SW480 (cell line): Measurements from ENCODE around the gene MAN2B1.
A peak's percentile ranks its signal among the peaks of the same experiment; 100 is the strongest.
"Not testable (repeated sequence)": the region's sequence is repeated elsewhere in the genome, so short reads cannot be mapped to it uniquely, and the experiment has no call there.

Experiments used
- DNase-seq: peaks from one replicate; pipeline ENCODE4 v3.0.0-alpha.2; 2016; ENCODE audit warnings: low spot score

The MAN2B1 gene

DNA sequence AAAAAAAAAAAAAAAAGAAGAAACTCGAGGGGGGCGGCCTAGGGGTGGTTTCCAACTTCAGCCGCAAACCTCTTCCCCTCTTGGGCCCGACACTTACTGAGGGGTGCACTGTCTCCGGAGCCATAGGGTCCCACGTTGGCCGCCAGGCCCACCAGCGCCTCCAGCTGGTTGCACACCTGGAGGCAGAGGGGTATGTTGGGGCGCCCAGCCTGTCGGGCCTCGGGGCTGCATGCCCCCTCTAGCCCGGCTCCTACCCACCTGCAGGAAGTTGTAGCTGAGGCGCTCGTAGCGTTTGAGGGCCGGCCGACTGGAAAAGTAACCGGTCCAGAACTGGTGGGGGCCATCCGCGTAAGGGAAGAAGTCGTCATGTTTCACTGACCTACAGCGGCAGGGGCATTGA is 8.6 kb downstream of the MAN2B1 start:
- no peak for DNase-seq

DNA sequence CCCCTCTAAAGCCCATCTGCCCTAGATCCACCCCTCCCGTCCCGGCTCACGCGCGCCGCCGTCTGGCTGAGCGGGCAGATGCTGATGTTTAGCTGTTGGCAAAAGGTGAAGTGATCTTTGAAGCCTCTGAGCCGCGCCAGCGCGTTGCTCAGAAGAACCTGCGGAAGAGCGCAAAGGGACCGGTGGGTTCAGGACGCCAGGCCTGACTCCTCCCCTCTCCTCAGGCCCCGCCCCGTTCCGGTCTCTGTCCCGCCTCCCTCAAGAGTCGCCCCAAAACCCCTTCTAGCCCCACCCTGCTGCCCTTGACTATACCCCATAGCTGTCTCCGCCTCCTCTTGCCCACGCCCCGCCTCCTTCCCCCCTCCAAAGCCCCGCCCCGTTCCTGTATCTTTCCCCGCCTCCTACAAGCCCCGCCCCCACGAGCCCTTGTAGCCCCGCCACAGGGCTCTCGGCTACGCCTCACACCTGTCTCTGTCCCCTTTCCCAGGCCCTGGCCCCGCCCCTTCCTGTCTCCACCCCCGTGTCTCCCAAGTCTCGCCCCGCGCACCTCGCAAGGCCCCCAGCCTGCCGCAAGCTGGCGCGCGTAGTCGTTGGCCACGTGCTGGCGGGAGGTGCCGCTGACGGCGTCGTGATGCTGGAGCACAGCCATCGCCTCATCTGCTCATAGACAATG is 9.5 kb downstream of the MAN2B1 start:
- no peak for DNase-seq

DNA sequence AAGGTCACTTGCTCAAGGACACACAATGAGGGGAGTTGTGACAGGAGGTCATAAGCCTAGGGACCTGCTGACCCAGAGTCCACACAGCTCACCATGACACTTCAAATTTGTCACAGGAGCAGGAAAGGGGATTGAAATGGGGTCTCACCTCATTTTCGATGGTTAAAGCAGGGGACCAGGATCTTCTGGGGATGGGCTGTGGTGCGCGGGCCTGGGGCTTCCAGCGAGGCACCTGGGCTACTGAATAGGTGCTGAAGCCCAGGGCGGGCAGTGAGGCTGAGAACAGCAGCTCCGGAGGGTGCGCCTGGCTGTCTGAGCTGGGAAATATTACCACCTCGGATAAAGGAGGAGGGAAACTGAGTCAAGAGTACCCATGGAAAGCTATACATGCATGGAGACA is 11.0 kb downstream of the MAN2B1 start:
- no peak for DNase-seq

DNA sequence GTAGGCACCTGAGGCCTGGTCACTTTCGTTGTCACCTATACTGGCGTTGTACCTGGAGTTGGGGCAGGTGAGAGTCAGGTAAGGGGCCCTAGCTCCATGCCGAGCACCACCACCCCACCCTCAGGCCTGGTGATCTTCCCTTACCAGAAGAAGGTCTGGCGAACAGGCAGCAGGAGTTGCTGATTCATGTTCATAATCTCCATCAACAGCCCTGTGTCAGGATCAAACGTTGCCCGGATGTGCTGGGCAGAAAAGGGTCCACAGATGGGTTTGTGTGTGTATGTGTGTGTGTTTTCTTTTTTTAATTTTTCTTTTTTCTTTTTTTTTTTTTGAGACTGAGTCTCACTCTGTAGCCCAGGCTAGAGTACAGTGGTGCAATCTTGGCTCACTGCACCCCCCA is 14.3 kb downstream of the MAN2B1 start:
- no peak for DNase-seq

DNA sequence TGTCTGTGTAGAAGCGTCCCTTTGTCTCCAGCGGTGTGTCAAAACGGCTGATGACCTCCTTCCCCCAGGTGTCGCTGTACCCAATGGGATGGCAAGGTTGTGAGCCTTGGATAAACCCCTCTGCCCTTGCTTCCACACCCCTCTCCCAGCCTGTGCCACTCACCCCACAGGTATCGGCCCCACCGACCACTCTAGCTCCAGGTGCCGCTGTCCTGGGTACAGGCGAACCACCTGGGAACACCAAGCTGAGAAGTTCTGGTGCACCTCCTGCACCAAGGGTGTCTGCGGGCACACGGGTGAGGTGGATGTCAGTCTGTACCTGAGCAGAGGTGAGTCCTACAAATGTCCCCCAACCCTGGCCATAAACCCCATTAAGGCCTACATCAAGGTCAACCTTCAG is 16.6 kb downstream of the MAN2B1 start:
- no peak for DNase-seq

DNA sequence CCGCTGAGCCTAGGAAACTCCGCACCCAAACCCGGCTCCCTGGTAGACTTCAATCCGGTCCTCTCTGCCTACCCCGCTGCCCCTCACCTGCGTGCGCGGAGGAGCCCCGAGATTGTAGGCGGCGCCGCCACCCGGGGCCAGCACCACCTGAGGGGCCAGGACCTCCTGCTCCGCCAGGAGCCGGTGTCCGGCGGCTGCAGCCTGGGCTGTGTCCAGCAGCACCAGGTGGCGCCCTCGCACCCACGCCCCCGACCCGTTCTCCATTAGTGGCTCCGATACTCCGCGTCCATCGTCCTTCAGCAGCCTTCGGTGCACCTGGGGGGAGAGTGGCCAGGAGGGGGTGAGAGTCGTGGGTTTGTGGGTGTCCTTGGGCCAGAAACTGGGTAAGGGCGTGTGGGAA is 18.5 kb downstream of the MAN2B1 start:
- DNase-seq = no peak

DNA sequence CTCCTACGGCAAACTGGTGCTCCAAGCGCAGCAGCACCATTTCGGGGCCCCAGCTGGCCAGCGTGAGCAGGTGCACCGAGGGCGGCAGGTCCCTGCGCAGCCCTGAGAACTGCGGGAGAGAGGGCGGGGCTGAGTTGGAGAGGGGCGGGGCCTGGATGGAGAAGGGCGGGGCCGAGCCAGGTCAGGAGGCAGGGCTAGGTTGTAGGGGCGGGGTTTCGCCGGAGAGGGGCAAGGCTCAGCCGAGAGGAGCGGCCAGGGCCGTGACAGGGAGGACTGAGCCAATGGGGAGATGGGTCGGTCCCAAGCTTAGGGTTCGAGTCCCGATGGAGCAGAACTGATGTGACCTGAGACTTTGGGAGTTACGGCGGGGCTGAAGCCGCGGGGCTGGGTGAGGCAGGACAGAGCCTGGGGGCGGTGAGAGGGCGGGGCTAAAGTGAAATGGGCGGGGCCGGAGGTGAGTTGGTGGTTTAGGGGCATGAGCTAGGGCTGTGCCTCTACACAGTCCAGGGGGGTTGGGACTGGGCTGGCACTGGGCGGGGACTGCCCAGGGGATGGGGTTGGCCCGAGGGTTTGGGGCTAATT is 19.0 kb downstream of the MAN2B1 start:
- no peak for DNase-seq

DNA sequence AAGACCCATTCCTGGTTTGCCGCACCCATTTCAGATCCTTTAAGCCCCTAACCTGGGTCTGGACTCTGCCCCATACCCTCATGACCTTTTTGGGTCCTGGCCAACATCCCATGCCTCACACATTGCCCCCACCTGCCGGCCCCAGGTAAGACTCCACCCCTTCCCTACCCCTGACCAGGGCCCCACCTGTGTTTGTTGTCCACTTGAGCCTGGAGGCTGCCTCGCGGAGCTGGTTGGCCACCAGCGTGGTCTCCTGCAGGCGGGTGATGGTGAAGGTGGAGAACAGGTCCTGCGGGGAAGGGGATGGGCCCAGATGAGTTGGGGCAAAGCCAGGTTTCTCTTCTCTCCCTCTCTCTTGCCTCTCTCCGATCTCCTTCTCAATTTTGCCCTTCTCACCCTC is 19.5 kb downstream of the MAN2B1 start:
- DNase-seq = no peak

DNA sequence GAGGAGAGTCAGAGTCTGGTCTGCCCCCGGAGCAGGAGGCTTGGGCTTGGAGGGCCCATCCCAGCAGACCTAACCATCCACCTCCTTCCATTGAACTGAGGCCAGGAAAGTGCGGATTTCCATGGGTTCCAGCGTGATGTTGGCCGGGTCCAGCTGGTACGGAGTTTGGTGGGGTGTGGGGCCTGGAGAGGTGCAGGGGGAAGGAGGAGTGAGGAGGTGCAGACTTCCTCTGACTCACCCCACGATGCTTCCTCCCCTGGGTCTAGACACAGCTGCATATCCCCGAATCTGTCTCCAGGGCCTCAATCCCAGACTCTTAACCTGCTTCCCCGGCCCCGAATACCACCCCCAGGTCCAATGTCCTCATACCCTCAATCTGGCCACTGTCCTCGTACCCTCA is 20.0 kb downstream of the MAN2B1 start:
- DNase-seq = no peak

DNA sequence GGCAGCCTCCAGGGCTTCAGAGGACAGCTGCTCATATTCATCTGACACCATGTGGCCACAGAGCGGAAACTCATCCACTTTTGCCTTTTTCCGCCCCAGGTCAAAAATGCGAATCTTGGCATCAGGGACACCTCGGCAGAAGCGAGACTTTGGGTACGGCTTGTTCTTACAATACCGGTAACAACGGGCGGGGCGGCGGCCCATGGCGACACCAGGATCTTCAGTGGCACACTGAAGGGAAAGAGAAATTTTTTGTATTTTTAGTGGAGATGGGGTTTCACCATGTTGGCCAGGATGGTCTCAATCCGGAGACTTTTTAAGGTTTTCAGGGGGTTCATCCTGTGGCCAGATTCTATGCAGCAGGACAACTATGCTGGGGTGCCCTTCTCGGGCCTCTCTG is 22.8 kb downstream of the MAN2B1 start:
- not testable (repeated sequence) for DNase-seq

DNA sequence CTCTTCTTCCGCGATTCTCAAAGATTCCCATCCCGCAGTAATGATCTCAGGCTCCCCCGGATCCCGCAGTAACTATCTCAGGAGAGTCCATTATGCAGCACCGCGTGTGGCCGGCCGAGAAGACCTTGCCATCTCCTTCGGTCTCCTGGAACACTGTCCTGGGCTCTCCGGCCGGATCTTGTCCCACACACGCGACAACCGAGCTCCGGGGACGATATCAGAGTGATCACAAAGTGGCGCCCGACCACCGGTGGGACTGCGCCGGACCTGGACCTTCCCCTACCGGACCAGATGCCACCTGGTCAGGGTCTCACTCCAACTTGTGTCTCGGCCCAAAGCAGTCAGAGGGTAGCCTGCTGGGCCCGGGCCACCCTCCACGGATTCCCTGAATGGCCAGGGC is 24.0 kb downstream of the MAN2B1 start:
- DNase-seq = no peak

DNA sequence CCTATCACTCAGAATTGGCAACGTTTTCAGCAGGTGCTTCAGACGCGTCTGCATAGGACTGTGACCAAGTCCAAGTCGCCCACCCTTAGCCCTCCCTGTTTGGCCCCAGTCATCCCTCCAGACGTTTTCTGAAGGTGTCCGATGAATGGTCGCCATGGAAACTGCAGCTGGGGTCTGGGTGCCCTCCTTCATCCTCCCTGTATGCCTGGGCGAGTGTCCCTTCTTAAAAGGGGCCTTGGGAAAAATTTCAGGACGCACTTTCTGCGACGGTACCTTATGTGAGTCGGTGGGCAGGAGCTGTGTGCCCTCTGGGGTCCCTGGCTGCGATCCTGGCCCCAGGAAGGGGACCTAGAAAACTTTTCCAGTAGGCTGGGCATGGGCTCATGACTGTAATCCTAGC is 25.1 kb downstream of the MAN2B1 start:
- no peak for DNase-seq

DNA sequence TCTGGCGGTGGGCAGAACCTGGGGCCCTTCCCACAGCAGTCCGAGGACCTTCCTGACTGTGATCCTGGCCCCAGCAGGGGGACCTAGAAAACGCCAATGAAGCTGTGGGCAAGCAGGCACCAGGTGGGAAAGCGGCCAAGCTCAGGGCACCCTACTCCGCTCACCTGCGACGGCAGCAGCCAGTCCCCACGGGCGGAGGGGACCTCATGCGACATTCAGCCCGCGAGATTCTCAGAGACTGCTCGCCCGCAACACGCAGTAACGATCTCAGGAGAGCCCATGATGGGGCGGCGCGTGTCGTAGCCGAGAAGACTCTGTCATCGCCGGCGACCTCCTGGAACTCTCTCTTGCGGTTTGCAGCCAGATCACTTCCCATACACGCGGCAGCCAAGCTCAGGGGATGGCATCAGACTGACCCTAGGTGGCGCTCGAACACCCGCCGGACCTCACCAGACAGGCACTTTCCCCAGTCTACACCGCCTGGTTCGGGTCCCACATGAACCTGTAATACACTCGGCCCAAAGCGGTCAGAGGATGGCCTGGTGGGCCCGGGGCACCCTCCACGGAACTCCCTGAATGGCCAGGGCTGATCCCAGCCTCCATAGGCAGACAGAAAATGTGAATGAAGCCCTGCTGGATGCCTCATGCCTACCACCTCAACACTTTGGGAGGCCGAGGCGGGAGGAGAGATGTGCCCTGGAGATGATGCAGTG is 26.5 kb downstream of the MAN2B1 start:
- DNase-seq = peak; percentile 54

DNA sequence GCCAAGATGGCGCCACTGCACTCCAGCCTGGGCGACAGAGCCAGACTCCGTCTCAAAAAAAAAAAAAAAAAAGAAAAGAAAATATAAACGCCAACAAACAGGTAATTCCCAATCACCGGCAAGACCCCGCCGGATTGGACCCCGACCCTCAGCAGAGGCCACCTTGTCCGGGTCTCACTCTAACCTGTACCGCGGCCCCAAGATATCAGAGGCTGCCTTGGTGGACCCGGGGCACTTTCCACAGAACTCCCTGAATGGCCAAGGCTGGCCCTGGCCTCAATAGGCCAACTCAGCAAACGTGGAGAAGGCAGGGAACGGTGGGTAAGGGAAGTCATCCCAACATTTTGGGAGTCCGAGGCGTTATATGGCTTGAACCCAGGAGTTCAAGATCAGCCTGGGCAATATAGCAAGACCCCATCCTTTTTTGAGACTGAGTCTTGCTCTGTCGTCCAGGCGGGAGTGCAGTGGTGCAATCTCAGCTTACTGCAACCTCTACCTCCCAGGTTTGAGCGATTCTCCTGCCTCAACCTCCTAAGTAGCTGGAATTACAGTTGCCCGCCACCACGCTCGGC is 27.8 kb downstream of the MAN2B1 start:
- no peak for DNase-seq

DNA sequence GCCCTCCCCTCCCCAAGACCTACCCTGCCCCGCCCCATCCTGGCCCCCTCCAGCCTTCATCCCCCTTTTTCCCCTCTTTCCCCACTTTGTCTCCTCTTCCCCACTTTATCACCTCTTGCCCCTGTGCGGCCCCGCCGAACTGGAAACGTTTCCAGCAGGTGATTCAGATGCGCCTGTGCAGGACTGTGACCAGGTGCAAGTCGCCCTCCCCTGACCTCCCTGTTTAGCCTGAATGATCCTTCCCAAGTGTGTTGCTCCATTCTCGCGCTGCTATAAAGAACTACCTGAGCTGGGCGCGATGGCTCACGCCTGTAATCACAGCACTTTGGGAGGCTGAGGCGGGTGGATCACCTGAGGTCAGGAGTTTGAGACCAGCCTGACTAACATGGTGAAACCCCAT is 29.9 kb downstream of the MAN2B1 start:
- DNase-seq = no peak

DNA sequence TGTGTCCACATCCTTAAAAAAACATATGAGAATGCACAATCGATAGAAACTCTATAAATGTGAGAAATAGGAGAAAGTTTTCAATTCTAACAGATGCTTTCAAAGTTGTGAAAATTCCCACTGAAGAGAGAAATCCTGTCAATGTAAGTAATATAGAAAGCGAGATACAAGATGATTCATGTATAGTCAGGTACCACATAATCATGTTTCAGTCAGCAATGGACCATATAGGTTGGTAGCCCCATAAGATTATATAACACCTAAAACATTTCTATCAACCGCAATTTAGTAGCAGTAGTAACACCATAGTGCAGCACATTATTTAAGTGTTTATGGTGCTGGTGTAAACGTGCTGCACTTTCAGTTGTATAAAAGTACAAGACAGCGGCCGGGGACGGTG is 37.3 kb downstream of the MAN2B1 start:
- DNase-seq = no peak

DNA sequence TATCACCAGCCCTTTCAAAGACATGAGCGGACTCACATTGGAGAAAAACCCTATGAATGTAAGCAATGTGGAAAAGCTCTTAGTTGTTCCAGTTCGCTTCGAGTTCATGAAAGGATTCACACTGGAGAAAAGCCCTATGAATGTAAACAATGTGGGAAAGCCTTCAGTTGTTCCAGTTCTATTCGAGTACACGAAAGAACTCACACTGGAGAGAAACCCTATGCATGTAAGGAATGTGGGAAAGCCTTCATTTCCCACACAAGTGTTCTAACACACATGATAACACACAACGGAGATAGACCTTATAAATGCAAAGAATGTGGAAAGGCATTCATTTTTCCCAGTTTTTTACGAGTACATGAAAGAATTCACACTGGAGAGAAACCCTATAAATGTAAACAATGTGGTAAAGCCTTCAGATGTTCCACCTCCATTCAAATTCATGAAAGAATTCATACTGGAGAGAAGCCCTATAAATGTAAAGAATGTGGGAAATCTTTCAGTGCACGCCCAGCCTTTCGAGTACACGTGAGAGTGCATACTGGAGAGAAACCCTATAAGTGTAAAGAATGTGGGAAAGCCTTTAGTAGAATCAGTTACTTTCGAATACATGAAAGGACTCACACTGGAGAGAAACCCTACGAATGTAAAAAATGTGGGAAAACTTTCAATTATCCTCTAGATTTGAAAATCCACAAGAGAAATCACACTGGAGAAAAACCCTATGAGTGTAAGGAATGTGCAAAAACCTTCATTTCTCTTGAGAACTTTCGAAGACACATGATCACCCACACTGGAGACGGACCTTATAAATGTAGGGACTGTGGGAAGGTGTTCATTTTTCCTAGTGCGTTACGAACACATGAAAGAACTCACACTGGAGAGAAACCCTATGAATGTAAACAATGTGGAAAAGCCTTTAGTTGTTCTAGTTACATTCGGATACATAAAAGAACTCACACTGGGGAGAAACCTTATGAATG is 38.2 kb downstream of the MAN2B1 start:
- no peak for DNase-seq

DNA sequence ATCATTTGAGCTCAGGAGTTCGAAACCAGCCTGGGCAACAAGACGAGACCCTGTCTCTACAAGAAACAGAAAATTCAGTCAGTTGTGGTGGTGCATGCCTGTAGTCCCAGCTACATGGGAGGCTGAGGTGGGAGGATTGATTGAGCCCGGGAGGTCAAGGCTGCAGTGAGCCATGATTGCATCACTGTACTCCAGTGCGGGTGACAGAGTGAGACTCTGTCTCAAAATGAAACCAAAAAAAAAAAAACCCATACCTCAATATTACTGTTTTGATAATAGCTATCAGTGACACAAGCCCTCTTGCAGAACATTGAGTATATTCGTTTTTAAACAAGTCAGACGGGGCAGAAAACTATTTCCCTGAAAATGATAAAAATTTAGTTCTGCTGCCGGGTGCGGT is 39.6 kb downstream of the MAN2B1 start:
- no peak for DNase-seq

DNA sequence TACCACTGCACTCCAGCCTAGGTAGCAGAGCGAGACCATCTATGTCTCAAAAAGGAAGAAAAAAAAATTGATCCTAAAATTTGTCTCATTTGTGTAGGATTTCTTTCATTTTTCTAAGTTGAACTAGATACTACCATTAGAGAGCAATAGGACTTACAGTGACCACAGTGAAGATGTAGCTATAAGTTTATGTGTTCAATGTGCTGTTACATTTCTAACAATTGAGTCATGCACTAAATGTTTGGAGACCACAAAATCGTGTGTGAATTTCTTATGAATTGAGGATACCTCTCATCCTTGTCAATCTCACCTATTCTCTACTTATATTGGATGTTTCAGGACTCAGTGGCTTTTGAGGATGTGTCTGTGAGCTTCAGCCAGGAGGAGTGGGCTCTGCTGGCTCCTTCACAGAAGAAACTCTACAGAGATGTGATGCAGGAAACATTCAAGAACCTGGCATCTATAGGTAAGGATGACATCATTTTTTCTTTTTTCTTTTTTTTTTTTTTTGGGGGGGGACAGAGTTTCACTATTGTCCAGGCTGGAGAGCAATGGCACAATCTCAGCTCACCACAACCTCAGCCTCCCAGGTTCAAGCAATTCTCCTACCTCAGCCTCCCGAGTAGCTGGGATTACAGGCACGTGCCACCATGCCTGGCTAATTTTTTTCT is 43.0 kb downstream of the MAN2B1 start:
- no peak for DNase-seq

DNA sequence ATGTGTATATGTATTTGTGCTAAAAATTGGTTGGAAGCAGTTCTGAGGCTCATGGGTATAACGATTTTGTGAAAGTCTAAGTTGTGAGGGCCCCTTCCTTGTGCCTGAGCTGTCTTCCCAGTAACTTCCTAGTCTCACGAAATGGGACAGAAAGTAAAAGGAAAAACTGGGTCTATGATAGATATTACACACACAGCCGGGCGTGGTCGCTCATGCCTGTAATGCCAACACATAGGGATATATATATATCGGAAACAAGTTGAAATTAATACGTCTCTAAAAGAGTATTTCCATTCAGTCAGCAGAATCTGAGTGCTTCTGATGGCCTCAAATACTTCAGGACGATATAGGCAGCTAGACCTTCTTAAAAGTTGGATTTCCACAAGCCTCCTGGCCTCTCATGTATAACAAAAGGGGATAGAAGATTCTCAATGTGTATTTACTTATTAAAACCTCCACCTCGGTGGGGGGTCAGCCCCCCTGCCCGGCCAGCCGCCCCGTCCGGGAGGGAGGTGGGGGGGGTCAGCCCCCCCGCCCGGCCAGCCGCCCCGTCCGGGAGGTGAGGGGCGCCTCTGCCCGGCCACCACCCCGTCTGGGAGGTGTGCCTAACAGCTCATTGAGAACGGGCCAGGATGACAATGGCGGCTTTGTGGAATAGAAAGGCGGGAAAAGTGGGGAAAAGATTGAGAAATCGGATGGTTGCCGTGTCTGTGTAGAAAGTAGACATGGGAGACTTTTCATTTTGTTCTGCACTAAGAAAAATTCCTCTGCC is 45.1 kb downstream of the MAN2B1 start:
- not testable (repeated sequence) for DNase-seq

DNA sequence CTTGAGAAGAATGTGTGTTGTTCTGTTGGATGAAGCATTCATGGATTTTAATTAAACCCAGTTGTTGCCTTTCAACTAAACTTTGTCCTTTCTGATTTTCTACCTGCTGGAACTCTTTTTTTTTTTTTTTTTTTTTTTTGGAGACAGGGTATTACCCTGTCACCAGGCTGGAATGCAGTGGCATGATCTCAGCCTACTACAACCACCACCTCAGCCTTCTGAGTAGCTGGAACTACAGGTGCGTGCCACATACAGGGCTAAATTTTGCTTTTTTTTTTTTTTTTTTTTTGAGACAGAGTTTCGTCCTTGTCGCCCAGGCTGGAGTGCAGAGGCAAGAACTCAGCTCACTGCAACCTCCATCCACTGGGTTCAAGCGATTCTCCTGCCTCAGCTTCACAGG is 48.9 kb downstream of the MAN2B1 start:
- no peak for DNase-seq
